ENCODE results near the gene DNAAF8. TPM values are rescaled to one million over a fixed set of nuclear protein-coding genes. Genes with fewer than 3 reads are reported as not detected.
"Not testable (repeated sequence)": the region's sequence is repeated elsewhere in the genome, so short reads cannot be mapped to it uniquely, and the experiment has no call there.

Gene DNAAF8
- polyA plus RNA-seq, 1 donor: 0.63 TPM

DNA sequence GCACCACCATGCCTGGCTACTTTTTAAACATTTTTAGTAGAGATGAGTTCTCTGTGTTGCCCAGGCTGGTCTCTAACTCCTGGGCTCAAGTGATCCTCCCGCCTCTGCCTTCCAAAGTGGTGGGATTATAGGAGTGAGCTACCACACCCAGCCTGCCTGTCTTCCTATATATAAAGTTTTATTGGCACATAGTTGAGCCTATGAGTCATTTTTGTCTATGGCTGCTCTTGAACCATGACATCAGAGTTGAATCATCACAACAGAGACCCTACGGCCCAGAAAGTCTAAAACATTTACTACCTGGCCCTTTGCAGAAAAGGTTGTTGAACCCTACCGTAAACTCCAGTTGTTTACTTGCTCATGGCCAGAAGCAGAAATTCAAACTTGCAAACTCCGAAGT, 45.9 kb downstream of the DNAAF8 start:
- DNase-seq (ENCODE audit: low read depth): no peak

DNA sequence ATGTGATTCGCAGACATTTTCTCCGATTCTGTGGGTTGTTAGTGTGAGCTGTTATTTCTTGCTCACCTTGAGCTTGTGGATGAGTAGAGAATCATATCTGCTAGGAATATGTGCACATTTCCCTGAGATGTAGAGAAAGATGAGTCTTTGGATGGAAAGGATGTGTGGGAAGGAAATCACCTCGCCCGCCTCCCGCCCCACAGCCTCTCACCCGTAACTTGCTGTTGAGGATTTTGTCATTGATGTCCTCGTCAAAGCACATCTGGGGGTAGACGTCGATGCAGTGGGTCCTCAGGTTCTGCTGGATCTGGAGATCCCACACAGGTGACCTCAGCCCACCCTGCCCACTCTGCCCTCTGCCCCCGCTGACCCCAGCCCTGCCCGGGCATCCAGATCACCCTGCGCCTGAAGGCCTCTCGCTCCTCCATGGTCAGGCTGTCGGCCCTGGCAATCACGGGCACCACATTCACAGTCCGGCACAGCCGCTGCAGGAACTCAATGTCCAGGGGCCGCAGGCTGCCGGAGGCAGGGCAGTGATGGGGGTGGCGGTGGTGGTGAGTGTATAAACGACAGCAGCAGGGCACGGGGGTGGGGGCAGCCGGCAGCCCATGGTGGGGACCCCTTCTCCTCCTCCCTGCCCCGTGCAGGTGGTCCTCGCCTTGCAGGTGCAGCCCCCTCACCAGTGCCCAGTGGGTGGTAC, 49.1 kb downstream of the DNAAF8 start:
- DNase-seq (ENCODE audit: low read depth): no peak

GRCh38 chr16:4783951-4784336, 49.6 kb downstream of the DNAAF8 start:
- no peak for DNase-seq (ENCODE audit: low read depth)

DNA sequence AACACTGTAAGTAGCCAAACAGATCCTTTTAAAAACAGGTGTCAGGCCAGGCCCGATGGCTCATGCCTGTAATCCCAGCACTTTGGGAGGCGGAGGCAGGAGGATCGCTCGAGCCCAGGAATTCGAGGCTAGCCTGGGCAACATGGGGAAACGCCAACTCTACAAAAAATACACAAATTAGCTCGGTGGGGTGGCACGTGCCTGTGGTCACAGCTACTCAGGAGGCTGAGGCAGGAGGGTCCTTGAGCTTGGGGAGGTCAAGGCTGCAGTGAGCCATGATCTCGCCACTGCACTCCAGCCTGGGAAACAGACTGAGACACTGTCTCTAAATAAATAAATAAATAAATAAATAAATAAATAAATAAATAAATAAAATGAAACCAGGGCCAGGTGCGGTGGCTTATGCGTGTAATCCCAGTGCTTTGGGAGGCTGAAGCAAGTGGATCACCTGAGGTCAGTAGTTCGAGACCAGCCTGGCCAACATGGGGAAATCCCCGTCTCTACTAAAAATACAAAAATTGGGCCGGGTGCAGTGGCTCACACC, 50.2 kb downstream of the DNAAF8 start:
- DNase-seq (ENCODE audit: low read depth): not testable (repeated sequence)

DNA sequence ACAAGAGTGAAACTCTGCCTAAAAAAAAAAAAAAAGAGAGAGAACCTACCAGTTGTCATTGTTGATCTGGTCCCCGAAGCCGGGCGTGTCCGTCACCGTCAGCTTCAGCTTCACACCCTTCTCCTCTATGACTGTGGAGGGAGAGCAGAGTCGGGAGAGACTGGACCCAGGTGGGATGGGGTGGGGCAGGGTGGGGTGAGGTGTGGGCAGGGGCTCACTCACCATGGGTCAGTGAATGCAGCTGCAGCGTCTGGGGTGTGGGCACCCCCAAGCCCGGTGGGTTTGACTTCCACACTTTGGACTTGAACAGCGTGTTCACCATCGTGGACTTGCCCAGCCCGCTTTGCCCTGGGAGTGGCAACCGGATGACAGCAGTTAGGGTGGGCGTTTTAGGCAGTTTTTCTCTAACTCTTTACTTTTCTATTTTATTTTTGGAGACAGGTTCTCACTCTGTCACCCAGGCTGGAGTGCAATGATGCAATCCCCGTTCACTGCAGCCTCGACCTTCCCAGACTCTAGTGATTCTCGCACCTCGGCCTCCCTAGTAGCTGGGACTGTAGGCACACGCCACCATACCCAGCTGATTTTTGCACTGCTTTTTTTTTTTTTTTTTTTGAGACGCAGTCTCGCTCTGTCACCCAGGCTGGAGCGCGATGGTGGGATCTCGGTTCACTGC, 51.6 kb downstream of the DNAAF8 start:
- DNase-seq (ENCODE audit: low read depth): no peak

- no peak for DNase-seq (ENCODE audit: low read depth)
Observed at GRCh38 chr16:4787068-4787467, 52.7 kb downstream of the DNAAF8 start.

GRCh38 chr16:4787627-4788482, 53.5 kb downstream of the DNAAF8 start, which contains the start of gene SEPTIN12:
Gene SEPTIN12, minus strand, starts transcription at chr16:4788345. Its CDS starts 700 bp downstream, at chr16:4787645.
- DNase-seq (ENCODE audit: low read depth): no peak

GRCh38 chr16:4788489-4788889, 54.2 kb downstream of the DNAAF8 start:
- no peak for DNase-seq (ENCODE audit: low read depth)

- no peak for DNase-seq (ENCODE audit: low read depth)
Observed at GRCh38 chr16:4788910-4789309, 54.6 kb downstream of the DNAAF8 start.

DNA sequence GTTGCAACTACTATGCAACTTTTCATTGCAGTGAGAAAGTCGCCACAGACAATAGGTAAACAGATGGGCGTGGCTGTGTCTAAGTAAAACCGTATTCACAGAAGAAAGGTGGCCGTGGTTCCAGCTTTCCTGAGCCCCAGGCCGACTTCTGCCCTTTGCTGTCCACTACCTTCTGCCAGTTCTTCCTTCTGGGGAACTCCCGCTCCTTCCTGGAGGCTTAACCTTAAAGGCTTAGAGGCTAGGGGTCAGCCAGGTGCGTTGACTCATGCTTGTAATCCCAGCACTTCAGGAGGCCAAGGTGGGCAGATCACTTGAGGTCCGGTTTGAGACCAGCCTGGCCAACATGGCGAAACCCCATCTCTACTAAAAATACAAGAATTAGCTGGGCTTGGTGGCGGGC, 55.9 kb downstream of the DNAAF8 start:
- no peak for DNase-seq (ENCODE audit: low read depth)

GRCh38 chr16:4790871-4791270, 56.5 kb downstream of the DNAAF8 start:
- DNase-seq (ENCODE audit: low read depth): no peak

GRCh38 chr16:4792951-4793513, 58.7 kb downstream of the DNAAF8 start:
- DNase-seq (ENCODE audit: low read depth): no peak

- DNase-seq (ENCODE audit: low read depth): no peak
Observed at GRCh38 chr16:4795181-4795827, 61.0 kb downstream of the DNAAF8 start, which contains the start of gene SMIM22. Gene SMIM22, plus strand, starts transcription at chr16:4795369. Its CDS starts 366 bp downstream, at chr16:4795735.

DNA sequence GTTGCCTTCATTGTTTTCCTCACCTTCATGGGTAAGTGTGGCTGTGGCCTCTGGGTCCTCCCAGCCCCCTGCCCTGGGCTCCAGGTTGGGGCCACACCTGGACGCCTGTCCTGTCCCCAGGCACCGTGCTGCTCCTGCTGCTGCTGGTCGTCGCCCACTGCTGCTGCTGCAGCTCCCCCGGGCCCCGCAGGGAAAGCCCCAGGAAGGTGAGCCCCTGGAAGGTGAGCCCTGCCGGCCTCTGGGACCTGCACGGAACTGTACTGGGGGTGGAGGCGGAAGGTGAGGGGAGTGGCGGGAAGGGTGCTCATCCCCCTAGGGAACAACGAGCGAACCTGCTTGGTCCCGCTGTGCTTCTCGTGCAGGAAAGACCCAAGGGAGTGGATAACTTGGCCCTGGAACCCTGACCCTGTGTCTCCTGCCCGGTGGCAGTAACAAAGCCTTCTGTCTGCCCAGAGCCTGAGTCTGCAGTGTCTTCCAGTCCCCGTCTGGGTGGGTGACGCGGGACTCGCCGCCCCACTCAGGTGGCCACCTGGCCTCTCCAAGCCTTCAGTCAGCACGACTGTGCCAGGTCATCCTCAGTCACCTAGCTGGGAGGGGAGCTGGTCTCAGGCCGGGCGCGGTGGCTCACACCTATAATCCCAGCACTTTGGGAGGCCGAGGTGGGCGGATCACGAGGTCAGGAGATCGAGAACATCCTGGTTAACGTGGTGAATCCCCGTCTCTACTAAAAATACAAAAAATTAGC, 61.7 kb downstream of the DNAAF8 start:
- no peak for DNase-seq (ENCODE audit: low read depth)

- DNase-seq (ENCODE audit: low read depth): no peak
Observed at GRCh38 chr16:4796982-4797804, 62.9 kb downstream of the DNAAF8 start.

- DNase-seq (ENCODE audit: low read depth): no peak
Observed at GRCh38 chr16:4797805-4798252, 63.5 kb downstream of the DNAAF8 start.

DNA sequence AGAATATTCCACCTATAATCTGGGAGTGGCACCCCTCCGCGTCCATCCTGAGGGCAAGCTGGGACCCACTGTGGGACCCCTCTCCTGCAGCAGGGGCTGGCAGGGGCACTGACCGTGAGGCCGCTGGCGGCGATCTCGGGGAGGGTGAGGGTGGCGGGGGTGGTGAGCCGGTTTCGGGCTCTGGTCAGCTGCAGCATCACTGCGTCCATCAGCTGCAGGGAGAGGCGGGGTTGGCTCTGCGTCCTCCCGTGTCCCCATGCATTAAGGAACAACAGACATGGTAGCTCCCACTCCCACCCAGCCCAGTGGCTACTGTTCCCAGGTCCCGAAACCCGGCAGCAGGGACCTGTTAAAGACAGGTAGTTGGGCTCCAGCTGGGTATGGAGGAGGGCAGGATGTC, 64.1 kb downstream of the DNAAF8 start:
- no peak for DNase-seq (ENCODE audit: low read depth)
